IMR-90 (cell line): Measurements from ENCODE around the gene TBX3. TPM values are rescaled to one million over a fixed set of nuclear protein-coding genes. Genes with fewer than 3 reads are reported as not detected.

ENCODE experiments used
- ATAC-seq: fragments of 200-7000 bp; cut with Tn5 transposase; 2 replicates; pipeline ENCODE4 v1.9.1; 2020; ENCODE audit warnings: low read depth, mild to moderate bottlenecking, moderate library complexity
- BruUV-seq: library from RNA; stranded (reverse); fragments of 400-500 nt; replicated peaks from 2 replicates; lab custom pipeline; 2021; lab: Mats Ljungman, UMichigan
- CTCF ChIA-PET: fragments of 300-600 bp; formaldehyde crosslinking; extraction: SDS; loops from one replicate; lab custom pipeline; 2021; ENCODE audit warnings: antibody characterized with exemption; lab: Yijun Ruan, JAX
- POLR2A ChIA-PET: fragments of 300-600 bp; sonication (Branson Sonifier 250); formaldehyde crosslinking; loops from one replicate; lab custom pipeline; 2022; ENCODE audit warnings: antibody characterized with exemption; ENCODE audit not compliant: unreplicated experiment; lab: Charles Lee
- DNase-seq: peaks from one replicate; pipeline ENCODE4 v3.0.0; 2013
- H2AFZ ChIP-seq: replicated peaks from 2 replicates; pipeline ENCODE3; 2013; ENCODE audit warnings: low read length, mild to moderate bottlenecking; ENCODE audit not compliant: poor library complexity
- H2AK5ac ChIP-seq: 2 replicates; pipeline ENCODE4 v1.6.1; 2013; ENCODE audit warnings: low read depth, low read length, inconsistent platforms
- H2AK9ac ChIP-seq: replicated peaks from 2 replicates; pipeline ENCODE3; 2013; ENCODE audit warnings: mild to moderate bottlenecking, low read depth, low read length, moderate library complexity; ENCODE audit not compliant: poor library complexity
- H2BK120ac ChIP-seq: 2 replicates; pipeline ENCODE4 v1.6.1; 2013; ENCODE audit warnings: low read depth, low read length, inconsistent platforms
- H2BK15ac ChIP-seq: 3 replicates; pipeline ENCODE4 v1.6.1; 2013; ENCODE audit warnings: low read depth, low read length, inconsistent platforms
- H2BK20ac ChIP-seq: 2 replicates; pipeline ENCODE4 v1.6.1; 2013; ENCODE audit warnings: low read depth, mild to moderate bottlenecking, inconsistent platforms, low read length, moderate library complexity
- H2BK5ac ChIP-seq: 2 replicates; pipeline ENCODE4 v1.6.1; 2013; ENCODE audit warnings: mild to moderate bottlenecking, low read depth, low read length, inconsistent platforms; ENCODE audit not compliant: poor library complexity, severe bottlenecking
- H3K14ac ChIP-seq: replicated peaks from 2 replicates; pipeline ENCODE4 v1.6.1; 2013; ENCODE audit warnings: low read depth, low read length, inconsistent platforms
- H3K18ac ChIP-seq: 2 replicates; pipeline ENCODE4 v1.6.1; 2013; ENCODE audit warnings: low read depth, low read length, control low read depth
- H3K23ac ChIP-seq: 2 replicates; pipeline ENCODE4 v1.6.1; 2013; ENCODE audit warnings: low read depth, low read length, inconsistent platforms
- H3K27ac ChIP-seq: 2 replicates; pipeline ENCODE4 v1.5.1; 2013; ENCODE audit warnings: mild to moderate bottlenecking, control low read depth, low read length; ENCODE audit not compliant: insufficient read depth
- H3K27me3 ChIP-seq: 2 replicates; pipeline ENCODE4 v1.6.1; 2013; ENCODE audit warnings: low read length; ENCODE audit not compliant: control insufficient read depth, insufficient read depth
- H3K36me3 ChIP-seq: 2 replicates; pipeline ENCODE4 v1.6.1; 2013; ENCODE audit warnings: low read length, mixed read lengths; ENCODE audit not compliant: control insufficient read depth, insufficient read depth
- H3K4ac ChIP-seq: 2 replicates; pipeline ENCODE4 v1.6.1; 2013; ENCODE audit warnings: low read depth, low read length, inconsistent platforms
- H3K4me1 ChIP-seq: 2 replicates; pipeline ENCODE4 v1.6.1; 2013; ENCODE audit warnings: low read length, mixed read lengths; ENCODE audit not compliant: control insufficient read depth, insufficient read depth
- H3K4me2 ChIP-seq: 2 replicates; pipeline ENCODE4 v1.6.1; 2013; ENCODE audit warnings: low read depth, mild to moderate bottlenecking, control low read depth, low read length, moderate library complexity
- H3K4me3 ChIP-seq: 2 replicates; pipeline ENCODE4 v1.5.1; 2013; ENCODE audit warnings: low read depth, mild to moderate bottlenecking, control low read depth, low read length, moderate library complexity; ENCODE audit not compliant: insufficient read depth
- H3K56ac ChIP-seq: 2 replicates; pipeline ENCODE4 v1.6.1; 2013; ENCODE audit warnings: low read length, inconsistent platforms; ENCODE audit not compliant: insufficient read depth; ENCODE audit errors: extremely low read depth
- H3K79me1 ChIP-seq, 2 experiments: 2 replicates each; pipeline ENCODE4 v1.6.1; 2013; ENCODE audit warnings: low read length in 2 of 2, inconsistent platforms in 1 of 2, low read depth in 1 of 2
- H3K9ac ChIP-seq: 2 replicates; pipeline ENCODE4 v1.6.1; 2013; ENCODE audit warnings: low read depth, low read length, control low read depth
- H3K9me1 ChIP-seq: 2 replicates; pipeline ENCODE4 v1.6.1; 2013; ENCODE audit warnings: low read length, inconsistent platforms; ENCODE audit not compliant: insufficient read depth
- H3K9me3 ChIP-seq: 2 replicates; pipeline ENCODE4 v1.6.1; 2013; ENCODE audit warnings: low read length; ENCODE audit not compliant: control insufficient read depth, insufficient read depth
- H4K20me1 ChIP-seq: 2 replicates; pipeline ENCODE4 v1.6.1; 2013; ENCODE audit warnings: low read length, inconsistent platforms; ENCODE audit not compliant: insufficient read depth
- H4K5ac ChIP-seq: 2 replicates; pipeline ENCODE4 v1.6.1; 2013; ENCODE audit warnings: mild to moderate bottlenecking, low read depth, low read length, control low read depth
- H4K8ac ChIP-seq, 2 experiments: 2 replicates each; pipeline ENCODE4 v1.6.1; 2013; ENCODE audit warnings: low read depth in 2 of 2, low read length in 2 of 2, control low read depth in 1 of 2, inconsistent platforms in 1 of 2
- H4K91ac ChIP-seq: 2 replicates; pipeline ENCODE4 v1.6.1; 2013; ENCODE audit warnings: low read depth, low read length, inconsistent platforms; ENCODE audit not compliant: insufficient read depth
- CTCF ChIP-seq: conservative IDR thresholded peaks from 2 replicates; pipeline ENCODE4 v1.5.1; 2012; ENCODE audit warnings: mild to moderate bottlenecking, low read depth, low read length, improper control_type of control experiment
- MAZ ChIP-seq: IDR thresholded peaks from 2 replicates; pipeline ENCODE4 v1.6.1; 2012; ENCODE audit warnings: low read depth, mild to moderate bottlenecking, low read length, improper control_type of control experiment, moderate library complexity, borderline replicate concordance
- RAD21 ChIP-seq: IDR thresholded peaks from 2 replicates; pipeline ENCODE4 v1.6.1; 2012; ENCODE audit warnings: low read length, improper control_type of control experiment
- RCOR1 ChIP-seq: IDR thresholded peaks from 2 replicates; pipeline ENCODE4 v1.6.1; 2012; ENCODE audit warnings: mild to moderate bottlenecking, low read length, improper control_type of control experiment; ENCODE audit not compliant: insufficient replicate concordance
- WGBS, 2 experiments: methylation state at CpG; one replicate each; pipeline versions ENCODE4 v1.1.5 to v1.1.7; 2013; ENCODE audit warnings: missing lambda C conversion rate in 2 of 2; ENCODE audit not compliant: insufficient read length in 1 of 2; ENCODE audit errors: extremely low coverage in 2 of 2; 5-methylcytosine and 5-hydroxymethylcytosine counted together
- dilution Hi-C: fragments of 300-500 bp; cut with HindIII; formaldehyde crosslinking; loops from one replicate; pipeline ENCODE4 v1.14.3; 2018; ENCODE audit warnings: low sequenced_read_pairs; ENCODE audit not compliant: unreplicated experiment
- in situ Hi-C: fragments of 300-500 bp; cut with MboI; formaldehyde crosslinking; loops from 3 replicates; pipeline ENCODE4 v1.14.3; 2019; ENCODE audit warnings: low sequenced_read_pairs, inconsistent platforms, mixed read lengths
- intact Hi-C: fragments of 100-400 bp; cut with micrococcal nuclease; formaldehyde crosslinking; loops from 2 replicates; pipeline ENCODE4 v1.10.0; 2022
- polyA plus RNA-seq, 3 experiments: library from polyadenylated mRNA; depleted of rRNA; stranded (reverse); fragments of >200 nt; gene quantifications; 2 replicates each; pipeline ENCODE4 v1.2.3, GENCODE V29; 2012; ENCODE audit warnings: low replicate concordance in 1 of 3
- total RNA-seq: library from RNA; depleted of rRNA; stranded (reverse); fragments of >200 nt; gene quantifications from 2 replicates; pipeline ENCODE4 v1.2.3, GENCODE V29; 2012

TBX3 gene
- total and polyA plus RNA-seq, 2 of the 4 experiments (the other 2 are of a cell fraction) = 15.8 to 44.9 TPM

- peaks cover 4% of the 10 kb centered on the region for H3K9me1 ChIP-seq
- H3K18ac ChIP-seq = peak overlapping the region; percentile 85
- no peaks in the 10 kb centered on the region for H3K27me3 ChIP-seq
- peak overlapping the region; percentile 83 for H3K27ac ChIP-seq
- peak overlapping the region; percentile 62 for H2AK5ac ChIP-seq
- peak overlapping the region; percentile 96; the same call in 2 of the 3 replicates for H2BK15ac ChIP-seq
- peak overlapping the region; percentile 98 for H4K5ac ChIP-seq
- TF ChIP-seq RAD21 (no peak), MAZ (peak; percentile 49), RCOR1 (no peak), CTCF (peak; percentile 23; the same call in 1 of the 2 replicates)
- no TSS peak for BruUV-seq
- H2AFZ ChIP-seq = peak overlapping the region; percentile 93
- peak overlapping the region; percentile 96 for H4K91ac ChIP-seq
- ATAC-seq (peak; percentile 64), DNase-seq (no peak)
- H3K4me3 ChIP-seq = peak overlapping the region; percentile 76
- POLR2A ChIA-PET = interaction anchor here (0.6 to 1.0 kb wide), 4 partner anchors 52 to 241 kb away, joined by 3 to 13 read pairs (median 5); no protein-coding TSS in a partner anchor
- peak overlapping the region; percentile 85 for H3K9ac ChIP-seq
- H2AK9ac ChIP-seq = peak overlapping the region; percentile 92
- H4K20me1 ChIP-seq = no peaks in the 10 kb centered on the region
- peak overlapping the region; percentile 96 for H3K4me2 ChIP-seq
- H3K4ac ChIP-seq = peak overlapping the region; percentile 97
- no peaks in the 10 kb centered on the region for H3K36me3 ChIP-seq
- H4K8ac ChIP-seq = peak overlapping the region; percentile 69 to 87
- H3K79me1 ChIP-seq = peaks cover 16 to 45% of the 10 kb centered on the region in 2 experiments; a peak in 3 of 4 replicates
- peak overlapping the region; percentile 93 for H2BK120ac ChIP-seq
- peak overlapping the region; percentile 92 for H2BK20ac ChIP-seq
- dilution Hi-C loops = no loop called here
- H2BK5ac ChIP-seq = peak overlapping the region; percentile 49
- in situ Hi-C loops = no loop called here
- H3K56ac ChIP-seq = peak overlapping the region; percentile 92
- 3% methylated on average over 7 of the region's 62 CpGs; no CpG with 5 or more reads in 1 of the 2 experiments for WGBS, 2 experiments
- no peaks in the 10 kb centered on the region for H3K9me3 ChIP-seq
- peak overlapping the region; percentile 98 for H3K23ac ChIP-seq
- intact Hi-C loops = no loop called here
- CTCF ChIA-PET = interaction anchor here (0.5 to 0.7 kb wide), 2 partner anchors 11 to 1061 kb away, joined by 6 read pairs; no protein-coding TSS in a partner anchor
- H3K4me1 ChIP-seq = peaks cover 21% of the 10 kb centered on the region
- H3K14ac ChIP-seq = peak overlapping the region; percentile 97
These were observed 8.4 kb upstream of the TBX3 start for GRCh38 chr12:114692186-114693058.
